Measurements from ENCODE around the gene PAGR1. TPM values are rescaled to one million over a fixed set of nuclear protein-coding genes. Genes with fewer than 3 reads are reported as not detected.
"Not testable (repeated sequence)": the region's sequence is repeated elsewhere in the genome, so short reads cannot be mapped to it uniquely, and the experiment has no call there.

PAGR1 gene
- total RNA-seq, 1 donor from 2014 or later: 30.1 TPM

DNA sequence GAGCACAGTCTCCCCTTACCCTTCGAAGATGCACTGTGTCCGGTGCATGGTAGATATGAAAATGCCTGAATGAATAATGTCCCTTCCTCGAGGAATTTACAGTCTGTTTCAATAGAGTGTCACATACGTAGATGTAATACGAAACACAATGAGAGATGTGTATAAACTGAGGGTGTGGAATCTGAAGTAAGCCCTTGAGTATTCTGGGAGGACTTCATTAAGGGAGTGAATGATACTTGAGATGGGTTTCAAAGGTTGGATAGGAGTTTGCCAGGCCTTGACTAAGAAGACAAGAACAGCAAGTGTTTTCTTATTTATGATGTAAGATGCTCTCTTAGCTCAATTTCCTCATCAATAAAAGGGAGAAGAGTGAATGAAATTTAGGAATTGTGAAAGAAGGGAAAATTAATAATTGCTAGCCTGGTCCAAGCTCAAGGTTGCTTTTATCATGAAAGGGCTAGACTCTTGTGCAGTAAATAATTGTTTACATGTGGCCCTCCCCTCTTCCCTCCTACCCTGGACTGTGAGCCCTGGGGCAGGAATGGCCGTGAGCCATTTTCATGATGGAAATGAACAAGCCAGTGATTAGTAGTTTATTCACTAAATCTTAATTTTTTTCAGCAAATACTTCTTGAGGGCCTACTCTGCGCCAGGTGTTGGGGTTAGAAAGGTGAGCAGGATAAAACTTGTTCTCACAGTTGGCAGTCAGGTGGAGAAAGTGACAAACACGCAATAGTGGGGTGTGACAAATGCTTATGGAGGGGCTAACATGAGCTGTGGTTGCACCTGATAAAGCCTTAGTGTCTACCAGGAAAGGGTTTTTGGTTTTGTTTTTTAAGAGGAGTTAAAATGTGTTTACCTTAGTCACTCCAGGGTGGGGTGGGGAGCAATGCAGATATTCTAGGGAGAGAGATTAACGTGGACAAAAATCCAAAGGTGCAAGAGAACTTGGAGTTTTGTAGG, 23.8 kb upstream of the PAGR1 start:
- no peak for DNase-seq

DNA sequence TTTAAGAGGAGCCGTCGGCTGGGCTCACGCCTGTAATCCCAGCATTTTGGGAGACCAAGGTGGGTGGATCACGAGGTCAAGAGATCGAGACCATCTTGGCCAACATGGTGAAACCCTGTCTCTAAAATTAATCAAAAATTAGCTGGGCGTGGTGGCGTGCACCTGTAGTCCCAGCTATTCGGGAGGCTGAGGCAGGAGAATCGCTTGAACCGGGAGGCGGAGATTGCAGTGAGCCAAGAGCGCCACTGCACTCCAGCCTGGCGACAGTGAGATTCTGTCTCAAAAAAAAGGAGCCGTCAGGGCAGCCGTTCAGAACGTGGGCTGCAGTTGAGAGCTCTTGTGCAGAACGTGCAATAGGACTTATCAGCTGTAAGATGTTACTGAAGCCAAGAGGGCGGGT, 22.8 kb upstream of the PAGR1 start:
- not testable (repeated sequence) for DNase-seq

DNA sequence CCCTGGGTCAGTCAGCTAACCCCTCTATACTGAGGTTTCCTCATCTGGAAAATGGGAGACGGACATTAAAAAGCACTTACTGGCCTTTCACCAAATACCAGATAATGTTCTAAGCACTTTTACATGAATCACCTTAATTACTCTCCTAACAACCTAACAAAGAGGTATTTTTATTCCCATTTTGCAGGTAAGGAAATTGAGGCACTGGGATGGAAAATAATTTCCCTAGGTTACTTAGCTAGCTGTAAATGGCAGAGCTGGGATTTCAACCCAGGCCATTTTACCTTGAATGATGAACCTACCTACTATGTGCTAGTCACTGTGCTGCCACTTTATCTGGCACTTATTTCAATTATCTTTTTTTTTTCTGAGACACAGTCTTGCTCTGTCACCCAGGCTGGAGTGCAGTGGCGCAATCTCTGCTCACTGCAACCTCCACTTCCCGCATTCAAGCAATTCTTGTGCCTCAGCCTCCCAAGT, 21.7 kb upstream of the PAGR1 start:
- no peak for DNase-seq

DNA sequence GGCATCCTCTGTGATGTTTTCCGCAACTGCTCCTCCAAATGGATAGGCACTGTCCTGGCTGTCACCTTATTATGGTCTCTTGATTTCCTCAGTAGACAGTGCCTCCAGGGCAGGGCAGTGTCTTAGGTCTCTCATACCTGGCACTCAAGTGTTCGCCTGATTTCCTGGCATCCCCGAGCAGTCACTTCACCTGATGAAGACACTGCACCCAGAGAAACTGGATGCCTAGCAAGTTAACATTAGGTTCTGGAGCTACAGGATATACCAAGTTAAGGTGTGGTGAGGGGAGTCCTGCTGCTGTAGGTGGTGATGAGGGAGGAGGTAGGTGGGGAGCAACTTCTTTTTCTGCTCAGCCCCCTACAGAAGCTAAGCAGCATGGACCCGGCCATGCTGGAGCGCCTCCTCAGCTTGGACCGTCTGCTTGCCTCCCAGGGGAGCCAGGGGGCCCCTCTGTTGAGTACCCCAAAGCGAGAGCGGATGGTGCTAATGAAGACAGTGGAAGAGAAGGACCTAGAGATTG, 13.5 kb upstream of the PAGR1 start:
- no peak for DNase-seq

DNA sequence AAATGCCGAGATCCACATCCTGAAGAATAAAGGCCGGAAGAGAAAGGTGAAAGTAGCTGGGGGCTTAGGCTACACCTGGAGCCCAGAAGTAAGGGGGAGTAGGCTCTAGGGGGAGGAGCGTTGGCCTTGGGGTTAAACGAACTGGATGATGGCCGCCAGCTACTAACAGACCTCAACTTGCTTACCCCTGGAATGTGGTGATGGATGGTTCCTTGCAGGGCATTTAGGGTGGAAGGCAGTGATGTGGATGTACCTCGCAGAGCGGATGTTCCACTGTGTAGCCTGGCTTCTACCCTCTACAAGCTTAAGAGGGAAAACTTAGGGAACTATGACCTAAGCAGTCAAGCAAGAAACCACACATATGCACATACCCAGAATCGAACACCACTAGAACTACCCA, 11.9 kb upstream of the PAGR1 start:
- DNase-seq: no peak

DNA sequence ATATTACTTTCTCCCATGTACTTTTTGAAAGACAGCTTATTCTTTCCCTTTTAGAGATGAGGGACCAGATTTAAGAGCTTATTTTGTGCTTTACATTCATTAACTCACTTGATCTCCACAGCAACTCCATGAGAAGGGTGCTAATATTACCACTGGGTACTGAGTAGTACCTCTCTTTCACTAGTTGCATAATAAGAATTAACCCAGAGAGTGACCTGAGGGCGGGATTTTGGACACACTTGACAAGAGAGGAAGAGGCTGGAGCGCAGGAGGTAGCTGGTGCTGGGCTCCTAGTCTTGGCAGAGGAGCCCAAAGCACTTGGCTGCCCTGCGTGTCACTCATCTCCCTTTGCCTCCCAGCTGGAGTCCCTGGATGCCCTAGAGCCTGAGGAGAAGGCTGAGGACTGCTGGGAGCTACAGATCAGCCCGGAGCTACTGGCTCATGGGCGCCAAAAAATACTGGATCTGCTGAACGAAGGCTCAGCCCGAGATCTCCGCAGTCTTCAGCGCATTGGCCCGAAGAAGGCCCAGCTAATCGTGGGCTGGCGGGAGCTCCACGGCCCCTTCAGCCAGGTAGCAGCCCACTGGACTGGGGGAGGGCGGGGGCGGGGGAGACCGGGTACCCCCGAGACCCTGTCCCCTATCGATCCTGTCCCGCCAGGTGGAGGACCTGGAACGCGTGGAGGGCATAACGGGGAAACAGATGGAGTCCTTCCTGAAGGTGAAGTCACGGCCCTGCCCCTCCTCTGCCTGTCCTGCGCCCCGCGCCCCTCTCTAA, 11.3 kb upstream of the PAGR1 start:
- peak; percentile 44 for DNase-seq

DNA sequence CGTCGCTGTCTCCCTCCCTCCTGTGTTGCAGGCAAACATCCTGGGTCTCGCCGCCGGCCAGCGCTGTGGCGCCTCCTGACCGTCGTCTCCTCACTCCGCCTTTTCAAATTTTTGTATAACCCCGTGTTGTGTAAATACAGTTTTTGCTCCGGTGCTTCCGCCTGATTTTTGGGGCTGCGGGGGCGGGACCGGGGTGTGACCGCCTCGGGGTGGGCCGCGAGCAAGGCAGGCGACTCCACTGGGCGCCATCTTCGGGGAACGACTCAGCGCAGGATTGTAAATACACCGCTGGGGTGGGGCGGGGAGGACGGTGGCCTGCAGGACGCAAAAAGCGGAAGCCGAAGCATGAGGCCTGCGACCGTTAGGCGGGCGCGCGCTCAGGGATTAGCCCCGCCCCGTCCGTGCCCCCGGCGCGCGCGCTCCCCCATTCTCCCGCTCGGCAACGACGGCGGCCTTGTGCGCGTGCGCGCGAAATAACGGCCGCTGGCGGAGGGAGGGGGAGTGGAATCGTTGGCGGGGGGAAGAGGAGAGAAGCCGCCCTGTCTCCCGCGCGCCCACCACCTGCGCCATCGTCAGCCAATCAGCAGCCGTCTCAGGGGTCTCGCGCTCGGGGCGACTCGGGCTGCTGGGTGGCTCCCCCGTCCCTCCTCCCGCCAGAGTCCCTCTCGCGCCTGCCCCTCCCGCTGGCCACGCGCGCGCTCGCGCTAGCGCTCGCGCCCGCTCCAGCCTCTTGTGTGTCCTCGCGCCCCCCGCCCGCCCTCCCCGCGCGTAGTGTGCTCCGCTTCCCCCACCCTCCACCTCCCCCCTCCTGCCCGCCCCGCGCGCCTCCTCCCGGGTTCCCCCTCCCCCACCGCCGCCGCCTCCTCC, 10.5 kb upstream of the PAGR1 start:
- peak; percentile 98 for DNase-seq

DNA sequence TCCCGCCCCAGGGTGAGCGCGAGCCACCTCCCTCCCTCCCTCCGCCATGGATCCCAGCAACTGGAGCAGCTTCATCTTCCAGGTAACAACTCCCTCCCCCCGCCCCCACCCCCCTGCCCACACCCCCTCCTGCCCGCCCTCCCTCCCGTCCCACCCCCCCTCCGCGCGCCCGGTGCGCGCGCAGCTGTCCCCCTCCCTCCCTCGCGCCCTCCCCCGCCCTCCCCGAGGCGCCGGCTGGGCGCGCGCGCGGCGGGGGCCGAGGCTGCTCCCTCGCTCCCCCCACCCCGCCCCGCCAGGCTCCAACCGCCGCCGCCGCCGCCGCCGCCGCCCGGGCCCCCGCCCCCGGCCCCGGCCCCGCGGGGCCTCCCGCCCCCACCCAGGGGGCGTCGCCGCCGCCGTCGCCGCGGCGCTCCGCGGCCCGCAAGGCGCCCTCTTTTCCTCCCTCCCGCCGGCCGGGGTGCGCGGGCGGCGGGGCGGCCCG, 9.8 kb upstream of the PAGR1 start, which contains the start of gene MAZ:
Gene MAZ (plus strand): TSS at position 431 of the 481 bp plus-strand sequence. CDS start 173 bp downstream, outside the sequence.
- no peak for DNase-seq

DNA sequence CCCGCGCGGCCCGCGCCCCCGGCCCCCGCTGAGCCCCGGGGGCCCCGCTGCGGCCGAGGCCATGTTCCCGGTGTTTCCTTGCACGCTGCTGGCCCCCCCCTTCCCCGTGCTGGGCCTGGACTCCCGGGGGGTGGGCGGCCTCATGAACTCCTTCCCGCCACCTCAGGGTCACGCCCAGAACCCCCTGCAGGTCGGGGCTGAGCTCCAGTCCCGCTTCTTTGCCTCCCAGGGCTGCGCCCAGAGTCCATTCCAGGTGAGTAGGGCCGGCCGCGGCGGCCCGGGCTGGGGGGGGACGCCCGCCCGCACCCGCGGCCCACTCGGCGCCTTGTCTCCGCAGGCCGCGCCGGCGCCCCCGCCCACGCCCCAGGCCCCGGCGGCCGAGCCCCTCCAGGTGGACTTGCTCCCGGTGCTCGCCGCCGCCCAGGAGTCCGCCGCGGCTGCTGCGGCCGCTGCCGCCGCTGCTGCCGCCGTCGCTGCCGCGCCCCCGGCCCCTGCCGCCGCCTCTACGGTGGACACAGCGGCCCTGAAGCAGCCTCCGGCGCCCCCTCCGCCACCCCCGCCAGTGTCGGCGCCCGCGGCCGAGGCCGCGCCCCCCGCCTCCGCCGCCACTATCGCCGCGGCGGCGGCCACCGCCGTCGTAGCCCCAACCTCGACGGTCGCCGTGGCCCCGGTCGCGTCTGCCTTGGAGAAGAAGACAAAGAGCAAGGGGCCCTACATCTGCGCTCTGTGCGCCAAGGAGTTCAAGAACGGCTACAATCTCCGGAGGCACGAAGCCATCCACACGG, 9.1 kb upstream of the PAGR1 start:
- DNase-seq: peak; percentile 45

DNA sequence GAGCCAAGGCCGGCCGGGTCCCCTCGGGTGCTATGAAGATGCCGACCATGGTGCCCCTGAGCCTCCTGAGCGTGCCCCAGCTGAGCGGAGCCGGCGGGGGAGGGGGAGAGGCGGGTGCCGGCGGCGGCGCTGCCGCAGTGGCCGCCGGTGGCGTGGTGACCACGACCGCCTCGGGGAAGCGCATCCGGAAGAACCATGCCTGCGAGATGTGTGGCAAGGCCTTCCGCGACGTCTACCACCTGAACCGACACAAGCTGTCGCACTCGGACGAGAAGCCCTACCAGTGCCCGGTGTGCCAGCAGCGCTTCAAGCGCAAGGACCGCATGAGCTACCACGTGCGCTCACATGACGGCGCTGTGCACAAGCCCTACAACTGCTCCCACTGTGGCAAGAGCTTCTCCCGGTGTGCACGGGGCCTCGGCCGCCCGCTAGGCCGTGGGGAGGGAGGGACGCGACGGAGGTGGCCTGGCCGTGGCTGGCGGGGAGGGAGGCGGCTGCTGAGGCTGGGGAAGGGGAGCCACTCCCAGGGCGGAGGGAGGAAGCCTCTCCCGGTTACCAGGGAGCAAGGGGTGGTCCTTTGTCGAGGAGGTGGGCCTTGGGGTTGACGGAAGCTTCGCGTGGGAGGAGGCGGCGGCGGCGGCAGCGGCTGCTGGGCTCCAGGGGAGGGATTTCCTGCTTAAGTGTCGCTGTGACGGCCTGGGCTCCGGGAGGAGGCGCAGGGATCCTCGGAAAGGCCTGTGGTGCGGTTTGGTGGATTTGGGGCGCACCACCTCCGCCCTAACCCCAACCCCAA, 8.3 kb upstream of the PAGR1 start:
- peak; percentile 94 for DNase-seq

DNA sequence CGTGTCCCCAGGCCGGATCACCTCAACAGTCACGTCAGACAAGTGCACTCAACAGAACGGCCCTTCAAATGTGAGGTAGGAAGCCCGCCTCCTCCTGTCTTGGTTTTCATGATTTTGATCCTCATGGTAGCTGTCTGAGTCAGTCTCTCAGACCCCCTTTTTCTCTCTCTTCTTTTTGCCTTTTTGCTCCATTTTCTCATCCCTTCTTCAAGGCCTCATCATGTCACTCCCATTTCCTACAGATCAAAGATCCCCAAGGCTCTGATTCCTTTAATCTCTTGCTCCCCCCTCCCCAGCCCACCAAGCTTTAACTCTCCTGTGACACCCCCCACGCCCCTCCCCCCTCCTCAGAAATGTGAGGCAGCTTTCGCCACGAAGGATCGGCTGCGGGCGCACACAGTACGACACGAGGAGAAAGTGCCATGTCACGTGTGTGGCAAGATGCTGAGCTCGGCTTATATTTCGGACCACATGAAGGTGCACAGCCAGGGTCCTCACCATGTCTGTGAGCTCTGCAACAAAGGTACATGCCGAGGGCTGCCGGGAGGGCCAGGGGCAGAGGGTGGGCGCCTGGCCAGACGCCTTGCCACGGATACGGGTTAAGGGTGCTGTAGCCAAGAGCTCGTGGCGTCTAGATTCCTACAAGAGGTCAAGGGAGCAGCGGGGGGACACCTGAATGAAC, 7.6 kb upstream of the PAGR1 start:
- DNase-seq: no peak

DNA sequence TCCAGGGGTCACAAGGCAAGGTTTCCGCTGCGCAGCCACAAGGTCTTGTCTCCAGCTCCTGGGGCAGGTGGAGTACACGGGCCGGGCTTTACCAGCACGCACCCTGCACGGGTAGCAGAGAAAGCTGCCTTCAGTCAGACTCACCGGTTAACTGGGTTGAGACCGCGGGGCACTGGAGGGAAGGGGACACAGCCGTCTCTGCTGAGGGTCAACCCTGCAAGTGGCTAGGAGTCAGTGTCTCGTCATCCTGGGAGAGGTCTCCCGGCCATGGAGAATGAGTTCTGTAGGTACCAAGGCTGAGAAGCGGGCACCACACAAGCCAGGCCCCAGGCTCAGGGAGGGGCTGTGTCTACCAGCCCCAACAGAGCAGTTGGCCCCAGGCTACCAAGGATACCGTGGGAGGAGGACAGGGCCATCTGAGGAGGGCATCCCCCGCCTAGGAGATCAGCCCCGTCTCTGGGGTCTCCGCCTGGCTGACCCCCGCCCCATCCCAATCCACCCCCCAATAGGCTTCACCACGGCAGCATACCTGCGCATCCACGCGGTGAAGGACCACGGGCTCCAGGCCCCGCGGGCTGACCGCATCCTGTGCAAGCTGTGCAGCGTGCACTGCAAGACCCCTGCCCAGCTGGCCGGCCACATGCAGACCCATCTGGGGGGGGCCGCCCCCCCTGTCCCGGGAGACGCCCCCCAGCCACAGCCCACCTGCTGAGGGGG, 6.8 kb upstream of the PAGR1 start:
- DNase-seq: no peak

DNA sequence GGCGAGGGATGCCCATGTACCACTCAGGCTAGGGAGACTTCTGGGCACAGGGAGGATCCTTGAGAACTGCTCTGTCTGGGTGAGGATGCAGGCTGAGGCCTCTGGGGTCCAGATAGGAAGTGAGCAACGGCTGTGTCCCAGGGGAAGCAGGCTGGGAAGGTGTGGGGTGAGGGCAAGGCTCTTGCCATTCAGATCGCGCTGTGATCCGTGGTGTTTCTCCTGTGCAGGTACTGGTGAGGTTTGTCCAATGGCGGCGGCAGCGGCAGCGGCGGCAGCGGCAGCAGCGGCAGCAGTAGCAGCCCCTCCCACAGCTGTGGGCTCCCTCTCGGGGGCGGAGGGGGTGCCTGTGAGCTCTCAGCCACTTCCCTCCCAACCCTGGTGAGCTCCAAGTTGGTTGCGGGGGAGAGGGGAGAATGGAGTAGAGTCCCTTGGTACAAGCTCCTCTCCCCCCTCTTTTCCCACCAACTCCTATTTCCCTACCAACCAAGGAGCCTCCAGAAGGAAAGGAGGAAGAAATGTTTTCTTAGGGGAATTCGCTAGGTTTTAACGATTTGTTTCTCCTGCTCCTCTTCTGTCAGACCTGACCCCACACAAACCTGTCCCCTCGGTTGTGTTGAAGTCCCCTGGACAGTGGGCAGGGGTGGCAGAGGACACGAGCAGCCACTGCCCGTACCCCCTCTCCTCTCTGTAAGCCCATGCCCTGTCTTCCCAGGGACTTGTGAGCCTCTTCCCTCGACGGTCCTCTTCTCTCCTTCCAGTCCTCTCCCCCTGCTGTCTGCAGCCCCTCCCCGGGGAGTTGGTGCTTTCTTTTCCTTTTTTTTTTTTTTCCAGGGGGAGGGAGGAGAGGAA, 5.9 kb upstream of the PAGR1 start:
- peak; percentile 32 for DNase-seq

DNA sequence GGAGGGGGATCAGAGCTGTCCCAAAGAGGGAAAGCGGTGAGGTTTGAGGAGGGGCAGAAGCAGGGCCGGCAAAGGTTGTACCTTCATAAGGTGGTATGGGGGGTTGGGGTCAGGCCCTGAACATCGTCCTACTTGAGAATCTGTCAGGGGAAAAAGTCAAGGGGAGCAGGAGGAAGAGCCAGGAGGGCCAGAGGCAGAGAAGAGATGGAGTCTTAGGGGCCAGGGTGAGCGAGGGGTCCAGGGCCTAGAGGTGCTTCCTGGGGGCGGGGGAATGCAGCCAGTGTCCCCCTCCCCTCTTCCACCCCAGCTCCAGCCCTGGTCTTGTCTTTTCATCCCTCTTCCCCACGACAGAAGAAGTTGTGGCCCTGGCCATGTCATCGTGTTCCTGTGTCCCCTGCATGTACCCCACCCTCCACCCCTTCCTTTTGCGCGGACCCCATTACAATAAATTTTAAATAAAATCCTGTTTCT, 5.2 kb upstream of the PAGR1 start:
- DNase-seq: no peak

DNA sequence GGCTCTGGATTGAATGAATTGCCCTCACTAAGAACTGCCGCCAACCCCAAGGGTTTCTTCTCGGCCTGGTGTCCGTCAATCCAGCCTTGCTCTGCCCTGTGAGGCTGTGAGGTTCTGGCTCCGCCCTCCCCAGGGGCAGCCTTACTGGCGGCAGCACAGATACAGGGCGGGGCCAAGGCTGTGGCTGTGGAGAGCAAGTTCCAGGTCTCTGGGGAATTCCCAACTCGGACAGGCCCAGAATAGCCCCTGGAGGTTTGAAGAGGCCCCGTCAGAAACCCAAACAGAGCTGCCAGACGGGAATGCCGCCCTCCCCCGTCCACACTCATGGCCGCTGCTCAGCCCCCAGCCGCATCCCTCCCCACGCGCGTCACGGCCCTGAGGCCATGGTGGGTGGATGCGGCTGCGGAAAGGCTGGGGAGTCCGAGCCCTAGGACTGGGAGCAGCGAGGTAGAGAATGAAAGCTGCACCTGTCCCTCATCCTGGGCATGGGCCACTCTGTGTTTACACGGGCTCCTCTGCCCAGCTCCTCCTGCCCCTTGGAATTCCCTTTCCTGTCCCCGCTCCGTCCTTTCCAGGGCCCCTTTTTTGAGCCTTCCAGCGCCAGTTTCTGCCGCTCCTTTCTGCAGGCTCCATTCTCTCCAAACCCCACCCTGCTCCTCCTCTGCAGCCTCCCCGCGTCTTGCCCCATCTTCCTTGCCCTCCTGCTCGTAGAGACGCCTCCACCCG, 4.6 kb upstream of the PAGR1 start:
- DNase-seq: peak; percentile 96

DNA sequence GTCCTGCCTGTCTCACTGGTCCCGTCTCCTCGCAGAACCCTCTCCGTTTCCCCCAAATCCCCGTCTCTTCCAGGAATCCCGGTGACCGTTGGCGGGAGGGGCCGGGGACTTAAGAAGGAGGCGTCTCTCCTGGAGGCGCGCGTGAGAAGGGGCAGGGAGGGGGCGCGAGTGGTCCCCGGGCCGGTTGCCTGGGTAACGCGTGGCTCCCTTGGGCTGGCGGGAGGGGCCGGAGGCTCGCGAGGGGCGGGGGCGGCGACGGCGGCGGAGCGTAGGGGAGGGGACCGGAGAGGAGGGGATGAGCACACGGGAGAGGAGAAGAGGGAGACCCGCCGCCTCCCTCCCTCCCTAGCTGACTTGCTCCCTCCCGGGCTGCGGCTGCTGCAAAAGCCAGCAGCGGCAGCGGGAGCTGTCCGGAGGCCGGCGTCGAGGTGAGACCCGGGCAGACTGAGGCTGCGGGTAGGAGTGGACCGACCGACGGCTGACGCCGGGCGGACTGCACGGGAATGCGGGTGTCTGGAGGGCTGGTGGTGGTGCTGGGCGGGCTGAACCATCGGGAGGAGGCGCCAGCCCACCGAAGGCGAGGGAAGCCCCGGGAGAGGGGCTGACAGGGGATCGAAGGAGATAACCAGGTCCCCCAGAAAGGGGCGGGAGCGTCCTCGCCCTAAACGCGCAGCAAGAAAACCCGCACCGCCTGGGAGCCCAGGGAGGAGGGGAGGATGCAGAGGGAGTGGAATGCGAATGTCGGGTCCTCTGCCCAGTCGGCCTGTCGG, 3.9 kb upstream of the PAGR1 start, which contains the start of gene PRRT2:
Gene PRRT2 (plus strand): TSS at position 298 of the 770 bp plus-strand sequence. CDS start 862 bp downstream, outside the sequence.
- DNase-seq: peak; percentile 55

Data from dermis blood vessel endothelial cell (primary cell).